Bronchial epithelial cell (primary cell): ENCODE results near the gene CADM1. TPM values are rescaled to one million over a fixed set of nuclear protein-coding genes. Genes with fewer than 3 reads are reported as not detected.
A peak's percentile ranks its signal among the peaks of the same experiment; 100 is the strongest.

ENCODE experiments used
- DNase-seq: peaks from one replicate; pipeline ENCODE4 v3.0.0-alpha.2; 2010; ENCODE audit warnings: low read depth
- FAIRE-seq: peaks from 2 replicates; lab custom pipeline; 2011; peaks lifted over from hg19 to GRCh38; lab: Jason Lieb, UNC
- H3K27me3 ChIP-seq: 2 replicates; pipeline ENCODE4 v1.5.1; 2011; ENCODE audit warnings: low read length; ENCODE audit not compliant: control insufficient read depth, insufficient read depth
- H3K36me3 ChIP-seq: 2 replicates; pipeline ENCODE4 v1.5.1; 2011; ENCODE audit warnings: low read length; ENCODE audit not compliant: control insufficient read depth, insufficient read depth
- H3K4me3 ChIP-seq: 2 replicates; pipeline ENCODE4 v1.5.1; 2011; ENCODE audit warnings: mild to moderate bottlenecking, low read depth, low read length, control low read depth
- total RNA-seq: library from RNA; depleted of rRNA; stranded (reverse); fragments of >200 nt; gene quantifications from 2 replicates; pipeline ENCODE4 v1.2.1, GENCODE V29; 2014
- TF ChIP-seq, protein P1 (sequence below): IDR thresholded peaks from 2 replicates; pipeline ENCODE4 v1.5.1; 2011; ENCODE audit warnings: mild to moderate bottlenecking, moderate library complexity, low read length, control low read depth, inconsistent platforms; ENCODE audit not compliant: insufficient read depth, severe bottlenecking

CADM1 gene
- total RNA-seq, 1 donor from 2014 or later, result 1.6 TPM

DNA sequence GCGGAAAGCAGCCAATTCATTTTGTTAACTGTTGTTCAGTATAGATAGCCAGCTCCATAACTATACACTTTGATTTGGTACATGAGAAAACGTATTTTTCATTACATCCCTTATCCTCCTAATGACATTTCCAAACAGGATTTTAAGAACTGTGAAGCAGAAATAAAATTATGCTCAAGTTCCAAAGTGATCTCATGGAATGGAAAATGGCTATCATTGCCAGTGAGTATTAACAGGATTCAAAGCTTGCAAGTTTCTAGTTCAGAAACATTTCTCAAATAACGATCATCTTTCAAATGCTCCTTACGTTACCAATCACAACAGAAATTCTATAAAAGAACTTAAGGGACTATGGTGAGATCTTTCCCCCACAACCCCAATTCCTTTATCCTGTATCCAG is 53.7 kb downstream of the CADM1 start:
- FAIRE-seq (no peak), DNase-seq (no peak)
- Histone ChIP-seq H3K27me3 (no peaks in the 10 kb centered on the region), H3K36me3 (no peaks in the 10 kb centered on the region), H3K4me3 (no peak overlapping the region)
- TF ChIP-seq, protein P1, sequence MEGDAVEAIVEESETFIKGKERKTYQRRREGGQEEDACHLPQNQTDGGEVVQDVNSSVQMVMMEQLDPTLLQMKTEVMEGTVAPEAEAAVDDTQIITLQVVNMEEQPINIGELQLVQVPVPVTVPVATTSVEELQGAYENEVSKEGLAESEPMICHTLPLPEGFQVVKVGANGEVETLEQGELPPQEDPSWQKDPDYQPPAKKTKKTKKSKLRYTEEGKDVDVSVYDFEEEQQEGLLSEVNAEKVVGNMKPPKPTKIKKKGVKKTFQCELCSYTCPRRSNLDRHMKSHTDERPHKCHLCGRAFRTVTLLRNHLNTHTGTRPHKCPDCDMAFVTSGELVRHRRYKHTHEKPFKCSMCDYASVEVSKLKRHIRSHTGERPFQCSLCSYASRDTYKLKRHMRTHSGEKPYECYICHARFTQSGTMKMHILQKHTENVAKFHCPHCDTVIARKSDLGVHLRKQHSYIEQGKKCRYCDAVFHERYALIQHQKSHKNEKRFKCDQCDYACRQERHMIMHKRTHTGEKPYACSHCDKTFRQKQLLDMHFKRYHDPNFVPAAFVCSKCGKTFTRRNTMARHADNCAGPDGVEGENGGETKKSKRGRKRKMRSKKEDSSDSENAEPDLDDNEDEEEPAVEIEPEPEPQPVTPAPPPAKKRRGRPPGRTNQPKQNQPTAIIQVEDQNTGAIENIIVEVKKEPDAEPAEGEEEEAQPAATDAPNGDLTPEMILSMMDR, result no peak

DNA sequence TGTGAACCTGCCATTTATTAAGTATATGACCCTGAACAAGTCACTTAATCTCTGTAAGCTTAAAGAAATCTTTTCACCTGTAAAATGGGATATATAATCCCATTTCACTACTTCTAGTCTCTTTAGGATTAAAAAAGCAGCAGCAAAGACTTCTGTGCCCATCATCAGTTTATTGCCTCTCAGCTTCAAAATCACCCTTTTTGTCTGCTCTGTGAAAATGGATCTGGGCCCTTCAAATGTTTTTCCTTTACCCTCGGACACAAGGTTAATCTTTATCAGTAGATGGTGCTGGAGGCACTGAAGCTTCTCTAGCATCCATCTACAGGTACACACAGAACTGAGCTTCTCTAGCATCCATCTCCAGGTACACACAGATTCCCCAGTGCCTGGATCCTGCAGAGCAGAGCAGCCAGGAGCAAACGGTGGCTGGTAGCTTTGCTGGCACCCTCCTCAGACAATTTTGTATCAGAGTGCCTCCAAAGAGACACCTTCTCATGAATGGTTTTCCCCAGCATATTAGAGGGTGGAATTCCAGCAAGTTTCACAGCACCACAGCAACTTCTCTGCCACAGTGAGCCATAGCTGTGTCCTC is 56.8 kb downstream of the CADM1 start:
- TF ChIP-seq, protein P1, result no peak
- no peak for FAIRE-seq
- Histone ChIP-seq H3K4me3 (no peak overlapping the region), H3K27me3 (no peaks in the 10 kb centered on the region), H3K36me3 (no peaks in the 10 kb centered on the region)
- DNase-seq, result no peak

DNA sequence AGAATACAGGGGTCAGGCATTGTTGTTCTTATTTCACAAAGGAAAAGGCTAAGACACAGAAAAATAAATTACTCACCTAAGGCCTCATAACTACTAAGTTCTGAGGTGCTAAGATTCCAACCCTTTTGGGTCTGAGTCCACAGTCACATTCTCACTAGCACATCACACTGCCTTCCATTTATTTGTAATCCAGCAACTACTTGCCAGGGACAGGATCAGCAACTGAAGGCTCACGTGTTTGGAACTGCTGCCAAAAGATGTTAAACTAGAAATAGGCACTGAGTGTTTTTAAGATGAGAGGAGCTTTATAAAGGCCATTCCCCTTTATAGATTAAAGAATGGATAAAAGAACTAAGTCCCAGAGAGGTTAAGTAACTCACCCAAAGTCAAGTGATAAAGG is 58.0 kb downstream of the CADM1 start:
- Histone ChIP-seq H3K4me3 (no peak overlapping the region), H3K27me3 (no peaks in the 10 kb centered on the region), H3K36me3 (no peaks in the 10 kb centered on the region)
- FAIRE-seq (no peak), DNase-seq (no peak)
- TF ChIP-seq, protein P1, result no peak

DNA sequence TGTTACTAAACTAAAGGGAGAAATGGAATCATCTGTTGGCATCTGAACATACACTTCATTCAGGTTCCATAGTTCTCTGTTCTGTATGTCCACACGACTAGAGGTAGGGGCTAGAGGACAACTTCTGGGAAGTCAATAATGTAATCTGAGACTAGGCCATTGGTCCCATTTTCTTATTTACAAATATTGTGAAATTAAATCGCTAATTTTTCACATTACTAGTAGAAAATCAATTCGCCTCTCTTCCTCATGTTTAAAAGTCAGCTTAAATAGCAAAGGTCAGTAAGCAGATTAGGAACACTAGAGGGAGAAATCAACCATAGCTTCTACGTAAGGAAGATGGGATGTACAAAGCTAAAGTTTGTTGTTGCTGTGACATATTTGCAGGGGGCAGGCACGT is 59.7 kb downstream of the CADM1 start:
- no peaks in the 10 kb centered on the region for H3K27me3 ChIP-seq
- no peak for FAIRE-seq
- H3K36me3 ChIP-seq, result no peaks in the 10 kb centered on the region
- DNase-seq, result no peak
- TF ChIP-seq, protein P1, result no peak
- H3K4me3 ChIP-seq, result no peak overlapping the region

DNA sequence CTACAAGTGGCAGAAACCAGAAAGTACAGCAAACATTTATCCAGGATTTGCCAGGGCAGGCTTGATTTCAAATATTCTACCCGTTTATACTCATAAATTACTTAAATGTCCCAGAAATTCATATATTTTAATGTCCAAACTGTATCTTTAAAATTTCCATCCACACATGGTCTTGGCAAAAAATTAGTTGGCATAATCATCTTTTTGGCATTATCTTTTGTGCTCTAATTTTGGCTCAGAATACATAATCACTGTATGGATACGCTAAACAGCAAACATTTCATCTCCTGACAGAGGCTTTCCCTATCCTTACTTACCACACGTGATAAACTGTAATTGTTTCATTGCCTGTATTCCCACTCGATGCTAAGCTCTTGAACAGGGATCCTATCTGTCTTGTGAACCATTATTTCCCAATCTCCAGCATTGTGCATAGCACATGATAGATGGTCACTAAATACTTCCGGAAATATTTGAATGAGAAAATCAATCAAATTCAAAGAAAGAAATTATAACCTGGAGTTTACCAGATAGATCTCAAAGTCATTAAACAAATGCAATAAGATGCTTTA is 64.2 kb downstream of the CADM1 start:
- Histone ChIP-seq H3K4me3 (no peak overlapping the region), H3K27me3 (no peaks in the 10 kb centered on the region), H3K36me3 (no peaks in the 10 kb centered on the region)
- DNase-seq (no peak), FAIRE-seq (no peak)
- TF ChIP-seq, protein P1, result no peak

DNA sequence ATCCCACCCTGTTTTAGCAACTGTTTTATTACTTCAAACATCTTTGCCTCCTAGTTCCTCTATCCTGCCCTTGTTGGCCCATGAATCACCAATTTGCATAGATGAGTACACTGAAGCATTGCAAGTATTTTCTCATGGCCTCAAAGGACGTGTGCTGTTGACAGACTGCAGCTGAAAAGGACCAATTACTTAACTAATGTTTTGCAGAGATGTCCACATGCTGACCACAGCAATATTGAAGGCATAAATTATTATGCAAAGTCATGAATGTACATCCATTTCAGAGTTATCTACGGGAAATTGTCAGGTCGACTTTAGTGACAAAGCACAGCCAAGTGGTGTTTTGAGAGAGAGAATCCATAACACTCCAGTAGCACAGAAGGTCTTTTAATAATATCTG is 64.8 kb downstream of the CADM1 start:
- Histone ChIP-seq H3K4me3 (no peak overlapping the region), H3K27me3 (no peaks in the 10 kb centered on the region), H3K36me3 (no peaks in the 10 kb centered on the region)
- TF ChIP-seq, protein P1, result no peak
- no peak for FAIRE-seq
- peak; percentile 41 for DNase-seq
